Upper lobe of left lung (tissue), 6 donors: ENCODE results near the gene C6orf132. TPM values are rescaled to one million over a fixed set of nuclear protein-coding genes. Genes with fewer than 3 reads are reported as not detected.

Experiments used
- ATAC-seq, 2 donors: fragments of 200-7000 bp; cut with Tn5 transposase; one replicate each; pipeline ENCODE4 v1.9.1; 2022; ENCODE audit warnings: mild to moderate bottlenecking in 2 of 2, moderate library complexity in 2 of 2; ENCODE audit not compliant: low FRiP score in 2 of 2
- DNase-seq, 2 donors: peaks; one replicate each; pipeline ENCODE4 v3.0.0-alpha.2; 2019 to 2020
- H3K27ac ChIP-seq, 4 donors: fragments of 200-600 bp; sonication (generic); one replicate each; pipeline ENCODE4 v1.5.1; 2016 to 2019
- H3K27me3 ChIP-seq, 4 donors: fragments of 200-600 bp; sonication (generic); one replicate each; pipeline ENCODE4 v1.5.1; 2017 to 2019
- H3K36me3 ChIP-seq, 4 donors: fragments of 200-600 bp; sonication (generic); one replicate each; pipeline ENCODE4 v1.5.1; 2016 to 2019
- H3K4me1 ChIP-seq, 4 donors: fragments of 200-600 bp; sonication (generic); one replicate each; pipeline ENCODE4 v1.5.1; 2018 to 2019
- H3K4me3 ChIP-seq, 4 donors: fragments of 200-600 bp; sonication (generic); one replicate each; pipeline ENCODE4 v1.5.1; 2017 to 2019; ENCODE audit warnings: mild to moderate bottlenecking in 2 of 4, moderate library complexity in 1 of 4
- H3K9me3 ChIP-seq, 4 donors: fragments of 200-600 bp; sonication (generic); one replicate each; pipeline ENCODE4 v1.5.1; 2018 to 2019
- CTCF ChIP-seq, 6 experiments: fragments of 450-650 bp in 4 of 6; fragments of 200-600 bp in 2 of 6; sonication (generic) in 2 of 6; IDR thresholded peaks; one replicate each; pipeline ENCODE4 v1.5.1; 2016 to 2019; ENCODE audit warnings: antibody characterized with exemption in 6 of 6
- EP300 ChIP-seq, 4 donors: sonication (generic); formaldehyde crosslinking; IDR thresholded peaks; one replicate each; pipeline ENCODE4 v1.5.1; 2017; ENCODE audit warnings: antibody characterized with exemption in 4 of 4, control low read depth in 2 of 4
- POLR2A ChIP-seq, 4 donors: fragments of 450-650 bp; IDR thresholded peaks; one replicate each; pipeline ENCODE4 v1.5.1; 2016 to 2017; ENCODE audit warnings: antibody characterized with exemption in 4 of 4, mild to moderate bottlenecking in 2 of 4
- POLR2AphosphoS5 ChIP-seq, 2 donors: sonication (generic); formaldehyde crosslinking; IDR thresholded peaks; one replicate each; pipeline ENCODE4 v1.5.1; 2017; ENCODE audit warnings: antibody characterized with exemption in 2 of 2
- WGBS, 2 donors: methylation state at CpG; one replicate each; pipeline ENCODE4 v1.1.5; 2017 to 2018; 5-methylcytosine and 5-hydroxymethylcytosine counted together
- total RNA-seq, 6 donors: library from RNA; depleted of rRNA in 4 of 6; stranded (reverse); fragments of >200 nt in 4 of 6; gene quantifications; one replicate each; pipeline versions ENCODE4 v1.1.0 to v1.2.1, GENCODE V29; 2016 to 2021
- donor health status: DM: no; HTN: no; CAD: no; lungs with moderate emphysema.
- donor health status: DM: no; HTN: yes; CAD: no; lungs with severe emphysema.

C6orf132 gene
- total RNA-seq, 6 donors from 2014 or later = 9.4 to 26.3 (median 17.0) TPM

- Histone ChIP-seq H3K4me3 (peak overlapping the region in 3 of 4 donors; percentile 39 to 53 (median 50)), H3K27ac (peak overlapping the region in 2 of 4 donors; percentile 26 to 82), H3K9me3 (no peaks in the 10 kb centered on the region), H3K36me3 (peaks cover 0 to 7% (median 0%) of the 10 kb centered on the region in 4 donors), H3K27me3 (peaks cover 0 to 7% (median 0%) of the 10 kb centered on the region in 4 donors), H3K4me1 (peaks cover 30 to 44% (median 30%) of the 10 kb centered on the region in 4 donors)
- DNase-seq (no peak), ATAC-seq (no peak)
- WGBS, 2 donors = 27 to 40% methylated on average over 7 to 16 of the region's 16 CpGs
- TF ChIP-seq CTCF (IDR thresholded peaks at IDR 0.05) (no peak), POLR2AphosphoS5 (IDR thresholded peaks at IDR 0.05) (no peak), POLR2A (IDR thresholded peaks at IDR 0.05) (no peak), EP300 (IDR thresholded peaks at IDR 0.05) (no peak)
Measured at GRCh38 chr6:42104804-42105125, 37.7 kb downstream of the C6orf132 start.

GRCh38 chr6:42104095-42104803 lies 38.2 kb downstream of the C6orf132 start:
- Histone ChIP-seq H3K4me1 (peaks cover 30 to 47% (median 33%) of the 10 kb centered on the region in 4 donors), H3K27me3 (peaks cover 0 to 7% (median 0%) of the 10 kb centered on the region in 4 donors), H3K9me3 (no peaks in the 10 kb centered on the region), H3K4me3 (peak overlapping the region in 3 of 4 donors; percentile 39 to 53 (median 50)), H3K36me3 (peaks cover 0 to 7% (median 0%) of the 10 kb centered on the region in 4 donors), H3K27ac (peak overlapping the region in 3 of 4 donors; percentile 21 to 82 (median 26))
- TF ChIP-seq EP300 (IDR thresholded peaks at IDR 0.05) (peak in 1 of 4 donors; percentile 81), CTCF (IDR thresholded peaks at IDR 0.05) (peak; percentile 53 to 92 (median 90)), POLR2AphosphoS5 (IDR thresholded peaks at IDR 0.05) (peak; percentile 61 to 68), POLR2A (IDR thresholded peaks at IDR 0.05) (no peak)
- 4 to 11% methylated on average over 14 to 19 of the region's 66 CpGs for WGBS, 2 donors
- peak; percentile 89 to 90 for DNase-seq
- peak; percentile 80 to 83 for ATAC-seq

- WGBS, 2 donors = 73 to 81% methylated on average over 11 to 12 of the region's 12 CpGs
- Histone ChIP-seq H3K27me3 (peaks cover 0 to 7% (median 0%) of the 10 kb centered on the region in 4 donors), H3K9me3 (no peaks in the 10 kb centered on the region), H3K27ac (peak overlapping the region; percentile 21 to 82 (median 32)), H3K4me1 (peaks cover 30 to 52% (median 38%) of the 10 kb centered on the region in 4 donors), H3K4me3 (peak overlapping the region in 1 of 4 donors; percentile 53), H3K36me3 (peaks cover 0 to 7% (median 0%) of the 10 kb centered on the region in 4 donors)
- peak in 1 of 4 donors; percentile 50 for TF ChIP-seq POLR2A (IDR thresholded peaks at IDR 0.05)
- TF ChIP-seq EP300 (IDR thresholded peaks at IDR 0.05) = no peak
- no peak for TF ChIP-seq POLR2AphosphoS5 (IDR thresholded peaks at IDR 0.05)
- TF ChIP-seq CTCF (IDR thresholded peaks at IDR 0.05) = no peak
- DNase-seq (no peak), ATAC-seq (no peak)
Measured at GRCh38 chr6:42103753-42104094, 38.7 kb downstream of the C6orf132 start.

- H3K27ac ChIP-seq = peak overlapping the region; percentile 21 to 82 (median 32)
- DNase-seq (peak in 1 of 2 donors; percentile 58), ATAC-seq (no peak)
- H3K36me3 ChIP-seq = peaks cover 0 to 7% (median 0%) of the 10 kb centered on the region in 4 donors
- 71 to 82% methylated on average over 7 of the region's 7 CpGs for WGBS, 2 donors
- peaks cover 0 to 7% (median 0%) of the 10 kb centered on the region in 4 donors for H3K27me3 ChIP-seq
- TF ChIP-seq POLR2A (IDR thresholded peaks at IDR 0.05) (no peak), POLR2AphosphoS5 (IDR thresholded peaks at IDR 0.05) (no peak), CTCF (IDR thresholded peaks at IDR 0.05) (no peak), EP300 (IDR thresholded peaks at IDR 0.05) (no peak)
- H3K4me1 ChIP-seq = peaks cover 30 to 57% (median 39%) of the 10 kb centered on the region in 4 donors
- H3K4me3 ChIP-seq = no peak overlapping the region
- no peaks in the 10 kb centered on the region for H3K9me3 ChIP-seq
Measured at GRCh38 chr6:42103216-42103615, 39.2 kb downstream of the C6orf132 start.
